Upper lobe of left lung (tissue), 6 donors: ENCODE data around the gene HERPUD1. TPM values are rescaled to one million over a fixed set of nuclear protein-coding genes. Genes with fewer than 3 reads are reported as not detected.

Source experiments
- ATAC-seq, 2 donors: fragments of 200-7000 bp; cut with Tn5 transposase; one replicate each; pipeline ENCODE4 v1.9.1; 2022; ENCODE audit warnings: mild to moderate bottlenecking in 2 of 2, moderate library complexity in 2 of 2; ENCODE audit not compliant: low FRiP score in 2 of 2
- DNase-seq, 2 donors: peaks; one replicate each; pipeline ENCODE4 v3.0.0-alpha.2; 2019 to 2020
- H3K27ac ChIP-seq, 4 donors: fragments of 200-600 bp; sonication (generic); one replicate each; pipeline ENCODE4 v1.5.1; 2016 to 2019
- H3K27me3 ChIP-seq, 4 donors: fragments of 200-600 bp; sonication (generic); one replicate each; pipeline ENCODE4 v1.5.1; 2017 to 2019
- H3K36me3 ChIP-seq, 4 donors: fragments of 200-600 bp; sonication (generic); one replicate each; pipeline ENCODE4 v1.5.1; 2016 to 2019
- H3K4me1 ChIP-seq, 4 donors: fragments of 200-600 bp; sonication (generic); one replicate each; pipeline ENCODE4 v1.5.1; 2018 to 2019
- H3K4me3 ChIP-seq, 4 donors: fragments of 200-600 bp; sonication (generic); one replicate each; pipeline ENCODE4 v1.5.1; 2017 to 2019; ENCODE audit warnings: mild to moderate bottlenecking in 2 of 4, moderate library complexity in 1 of 4
- H3K9me3 ChIP-seq, 4 donors: fragments of 200-600 bp; sonication (generic); one replicate each; pipeline ENCODE4 v1.5.1; 2018 to 2019
- EP300 ChIP-seq, 4 donors: sonication (generic); formaldehyde crosslinking; IDR thresholded peaks; one replicate each; pipeline ENCODE4 v1.5.1; 2017; ENCODE audit warnings: antibody characterized with exemption in 4 of 4, control low read depth in 2 of 4
- POLR2A ChIP-seq, 4 donors: fragments of 450-650 bp; IDR thresholded peaks; one replicate each; pipeline ENCODE4 v1.5.1; 2016 to 2017; ENCODE audit warnings: antibody characterized with exemption in 4 of 4, mild to moderate bottlenecking in 2 of 4
- POLR2AphosphoS5 ChIP-seq, 2 donors: sonication (generic); formaldehyde crosslinking; IDR thresholded peaks; one replicate each; pipeline ENCODE4 v1.5.1; 2017; ENCODE audit warnings: antibody characterized with exemption in 2 of 2
- WGBS, 2 donors: methylation state at CpG; one replicate each; pipeline ENCODE4 v1.1.5; 2017 to 2018; 5-methylcytosine and 5-hydroxymethylcytosine counted together
- total RNA-seq, 6 donors: library from RNA; depleted of rRNA in 4 of 6; stranded (reverse); fragments of >200 nt in 4 of 6; gene quantifications; one replicate each; pipeline versions ENCODE4 v1.1.0 to v1.2.1, GENCODE V29; 2016 to 2021
- TF ChIP-seq, protein P1 (sequence below), 6 experiments: fragments of 450-650 bp in 4 of 6; fragments of 200-600 bp in 2 of 6; sonication (generic) in 2 of 6; IDR thresholded peaks; one replicate each; pipeline ENCODE4 v1.5.1; 2016 to 2019; ENCODE audit warnings: antibody characterized with exemption in 6 of 6
- donor health status: DM: no; HTN: no; CAD: no; lungs with moderate emphysema.
- donor health status: DM: no; HTN: yes; CAD: no; lungs with severe emphysema.

Gene HERPUD1
- total RNA-seq, 6 donors from 2014 or later = 81.0 to 283 (median 196) TPM

DNA sequence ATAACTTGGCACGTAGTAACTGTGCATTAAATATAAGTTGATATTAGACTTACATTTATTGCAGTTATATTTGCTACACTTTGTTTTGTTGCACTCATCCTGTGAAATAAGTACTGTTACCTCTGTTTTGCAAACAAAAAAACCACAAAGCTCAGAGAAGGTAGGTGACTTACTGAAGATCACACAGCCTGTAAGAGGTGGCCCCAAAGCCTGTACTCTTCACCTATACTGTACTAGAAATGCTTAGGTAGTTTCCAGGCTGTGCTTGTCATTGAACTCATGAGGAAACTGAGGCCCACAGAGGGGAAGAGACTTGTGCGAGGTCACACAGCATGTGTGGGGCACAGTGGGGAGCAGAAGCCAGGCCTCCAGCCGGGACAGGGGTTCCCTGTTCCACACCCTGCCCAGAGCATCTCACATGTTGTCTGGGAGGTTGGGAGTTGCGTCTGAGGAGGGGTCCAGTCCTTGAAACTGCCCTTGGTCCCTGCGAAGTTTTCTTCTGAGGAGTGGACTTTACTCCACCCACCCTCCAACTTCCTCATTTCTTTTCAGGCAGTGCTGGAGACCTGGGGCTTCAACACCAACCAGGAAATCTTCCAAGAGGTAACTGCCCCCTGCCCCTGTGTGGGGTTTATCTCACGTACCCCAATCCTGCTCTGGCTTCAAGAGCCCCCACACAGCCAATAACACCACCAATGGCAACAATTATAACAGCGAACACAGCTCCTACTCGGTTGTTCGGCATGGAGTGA, 42.8 kb downstream of the HERPUD1 start:
- Histone ChIP-seq H3K9me3 (no peaks in the 10 kb centered on the region), H3K27me3 (no peaks in the 10 kb centered on the region), H3K27ac (no peak overlapping the region), H3K4me3 (no peak overlapping the region), H3K36me3 (no peaks in the 10 kb centered on the region), H3K4me1 (no peaks in the 10 kb centered on the region)
- TF ChIP-seq EP300 (IDR thresholded peaks at IDR 0.05) = no peak
- TF ChIP-seq POLR2A (IDR thresholded peaks at IDR 0.05) = no peak
- TF ChIP-seq POLR2AphosphoS5 (IDR thresholded peaks at IDR 0.05) = no peak
- TF ChIP-seq, protein P1, sequence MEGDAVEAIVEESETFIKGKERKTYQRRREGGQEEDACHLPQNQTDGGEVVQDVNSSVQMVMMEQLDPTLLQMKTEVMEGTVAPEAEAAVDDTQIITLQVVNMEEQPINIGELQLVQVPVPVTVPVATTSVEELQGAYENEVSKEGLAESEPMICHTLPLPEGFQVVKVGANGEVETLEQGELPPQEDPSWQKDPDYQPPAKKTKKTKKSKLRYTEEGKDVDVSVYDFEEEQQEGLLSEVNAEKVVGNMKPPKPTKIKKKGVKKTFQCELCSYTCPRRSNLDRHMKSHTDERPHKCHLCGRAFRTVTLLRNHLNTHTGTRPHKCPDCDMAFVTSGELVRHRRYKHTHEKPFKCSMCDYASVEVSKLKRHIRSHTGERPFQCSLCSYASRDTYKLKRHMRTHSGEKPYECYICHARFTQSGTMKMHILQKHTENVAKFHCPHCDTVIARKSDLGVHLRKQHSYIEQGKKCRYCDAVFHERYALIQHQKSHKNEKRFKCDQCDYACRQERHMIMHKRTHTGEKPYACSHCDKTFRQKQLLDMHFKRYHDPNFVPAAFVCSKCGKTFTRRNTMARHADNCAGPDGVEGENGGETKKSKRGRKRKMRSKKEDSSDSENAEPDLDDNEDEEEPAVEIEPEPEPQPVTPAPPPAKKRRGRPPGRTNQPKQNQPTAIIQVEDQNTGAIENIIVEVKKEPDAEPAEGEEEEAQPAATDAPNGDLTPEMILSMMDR (IDR thresholded peaks at IDR 0.05) = no peak
- 73 to 77% methylated on average over 4 to 9 of the region's 9 CpGs for WGBS, 2 donors
- ATAC-seq (no peak), DNase-seq (no peak)

DNA sequence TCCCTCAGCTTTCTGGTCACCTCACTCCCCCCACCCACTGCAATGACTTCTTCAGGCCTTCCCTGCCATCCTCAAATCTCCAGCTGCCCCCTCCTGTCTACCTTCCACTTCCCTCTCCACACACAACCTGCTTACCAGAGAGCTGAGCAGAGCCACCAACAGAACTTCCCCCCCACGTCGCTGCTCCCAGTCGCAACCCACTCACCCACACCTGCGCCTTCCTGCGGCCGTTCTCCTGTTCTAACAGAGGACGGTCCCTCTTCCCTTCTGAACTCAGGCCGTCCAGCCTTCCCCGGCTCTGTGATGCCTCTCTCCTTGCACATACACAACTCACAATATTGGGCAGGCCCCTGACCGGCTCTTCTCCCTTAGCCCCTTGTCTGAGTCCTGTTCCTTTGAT, 43.8 kb downstream of the HERPUD1 start:
- DNase-seq (no peak), ATAC-seq (no peak)
- no peaks in the 10 kb centered on the region for H3K4me1 ChIP-seq
- no peak for TF ChIP-seq POLR2A (IDR thresholded peaks at IDR 0.05)
- no peak for TF ChIP-seq EP300 (IDR thresholded peaks at IDR 0.05)
- TF ChIP-seq, protein P1 (IDR thresholded peaks at IDR 0.05) = no peak
- H3K36me3 ChIP-seq = no peaks in the 10 kb centered on the region
- no peaks in the 10 kb centered on the region for H3K9me3 ChIP-seq
- H3K27ac ChIP-seq = no peak overlapping the region
- 83 to 85% methylated on average over 10 of the region's 10 CpGs for WGBS, 2 donors
- H3K27me3 ChIP-seq = no peaks in the 10 kb centered on the region
- H3K4me3 ChIP-seq = no peak overlapping the region

- TF ChIP-seq, protein P1 (IDR thresholded peaks at IDR 0.05) = no peak
- no peak for TF ChIP-seq POLR2AphosphoS5 (IDR thresholded peaks at IDR 0.05)
- no peak for TF ChIP-seq EP300 (IDR thresholded peaks at IDR 0.05)
- TF ChIP-seq POLR2A (IDR thresholded peaks at IDR 0.05) = no peak
Measured at GRCh38 chr16:56977216-56977615, 45.3 kb downstream of the HERPUD1 start.

DNA sequence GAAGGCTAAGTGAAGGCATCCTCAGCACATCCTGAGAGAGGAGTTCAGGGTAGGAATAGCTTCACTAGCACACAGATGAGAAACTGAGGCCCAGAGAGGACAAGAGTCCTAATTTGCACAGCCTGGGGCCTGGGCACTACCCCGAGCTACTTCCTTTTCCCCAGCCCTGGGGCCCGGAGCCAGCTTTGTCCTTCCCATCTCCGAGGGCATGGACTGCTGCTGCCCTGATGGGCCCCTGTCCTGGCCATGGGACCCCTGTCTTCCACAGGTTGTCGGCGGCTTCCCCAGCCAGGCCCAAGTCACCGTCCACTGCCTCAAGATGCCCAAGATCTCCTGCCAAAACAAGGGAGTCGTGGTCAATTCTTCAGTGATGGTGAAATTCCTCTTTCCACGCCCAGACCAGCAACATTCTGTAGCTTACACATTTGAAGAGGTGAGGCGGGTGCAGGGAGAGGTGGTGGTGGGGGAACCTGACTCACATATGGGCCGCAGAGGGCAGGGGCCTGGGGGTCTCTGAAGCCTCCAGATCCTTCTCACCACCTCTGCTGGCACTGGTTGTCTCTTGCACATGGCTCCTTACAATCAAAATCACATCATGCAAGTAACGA, 46.0 kb downstream of the HERPUD1 start:
- no peak overlapping the region for H3K4me3 ChIP-seq
- WGBS, 2 donors = 78 to 81% methylated on average over 11 of the region's 11 CpGs

More at GRCh38 chr16:56977216-56977615, 45.3 kb downstream of the HERPUD1 start:
- H3K9me3 ChIP-seq = no peaks in the 10 kb centered on the region
- no peaks in the 10 kb centered on the region for H3K4me1 ChIP-seq
- no peak for DNase-seq
- H3K27ac ChIP-seq = no peak overlapping the region
- no peaks in the 10 kb centered on the region for H3K27me3 ChIP-seq
- WGBS, 2 donors = 72 to 92% methylated on average over 6 of the region's 6 CpGs
- H3K4me3 ChIP-seq = no peak overlapping the region
- no peak for ATAC-seq
- H3K36me3 ChIP-seq = no peaks in the 10 kb centered on the region

More for the DNA sequence above, 46.0 kb downstream of the HERPUD1 start:
- TF ChIP-seq EP300 (IDR thresholded peaks at IDR 0.05) (no peak), POLR2AphosphoS5 (IDR thresholded peaks at IDR 0.05) (no peak), POLR2A (IDR thresholded peaks at IDR 0.05) (no peak)
- TF ChIP-seq, protein P1 (IDR thresholded peaks at IDR 0.05) = no peak
- ATAC-seq (no peak), DNase-seq (no peak)
- Histone ChIP-seq H3K27ac (no peak overlapping the region), H3K27me3 (no peaks in the 10 kb centered on the region), H3K9me3 (no peaks in the 10 kb centered on the region), H3K4me1 (no peaks in the 10 kb centered on the region), H3K36me3 (no peaks in the 10 kb centered on the region)
